NCI-H446 (cell line): ENCODE measurements around the gene TCF3.

ENCODE experiments used
- DNase-seq, 2 experiments: peaks; one replicate each; lab custom pipeline; 2025; lab: John Stamatoyannopoulos, UW

Gene TCF3

DNA sequence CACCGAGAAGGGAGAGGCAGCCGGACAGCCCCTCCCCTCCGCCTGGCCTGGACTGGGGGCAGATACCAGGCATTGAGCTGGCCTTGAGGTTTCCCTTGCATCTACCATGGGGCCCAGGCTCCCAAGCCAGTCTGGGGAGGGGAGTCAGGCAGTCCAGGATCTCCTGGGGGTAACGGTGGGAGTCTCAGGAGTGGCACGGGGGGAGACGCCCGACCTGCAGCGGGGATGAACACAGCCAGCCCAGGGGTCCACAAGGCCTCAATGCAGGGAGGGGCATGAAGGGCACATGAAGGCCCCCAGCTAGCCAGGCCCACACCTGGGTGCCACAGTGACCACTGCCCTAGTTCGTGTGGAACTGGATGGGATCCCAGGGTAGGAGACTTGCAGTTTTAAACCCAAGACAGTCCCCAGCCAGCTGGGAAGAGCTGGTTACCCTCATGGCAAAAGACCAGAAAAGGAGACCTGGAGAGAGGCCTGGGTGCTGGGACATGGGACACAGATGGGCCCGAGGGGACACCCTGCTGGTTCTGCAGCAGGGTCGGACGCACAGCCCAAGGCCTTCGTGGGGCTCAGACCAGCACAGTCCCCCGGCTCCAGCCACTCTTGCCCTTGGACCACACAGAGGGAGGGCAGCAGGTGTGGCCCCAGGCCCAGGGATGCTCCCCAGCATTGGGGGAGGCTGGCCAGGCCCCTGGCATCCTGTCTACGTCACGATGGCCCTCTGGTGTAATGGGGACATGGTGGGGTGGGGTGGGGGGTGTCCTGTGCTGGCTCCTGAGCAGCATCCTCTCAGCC lies 42.5 kb downstream of the TCF3 start:
- no peak for DNase-seq

GRCh38 chr19:1609103-1609396 lies 43.4 kb downstream of the TCF3 start:
- no peak for DNase-seq

DNA sequence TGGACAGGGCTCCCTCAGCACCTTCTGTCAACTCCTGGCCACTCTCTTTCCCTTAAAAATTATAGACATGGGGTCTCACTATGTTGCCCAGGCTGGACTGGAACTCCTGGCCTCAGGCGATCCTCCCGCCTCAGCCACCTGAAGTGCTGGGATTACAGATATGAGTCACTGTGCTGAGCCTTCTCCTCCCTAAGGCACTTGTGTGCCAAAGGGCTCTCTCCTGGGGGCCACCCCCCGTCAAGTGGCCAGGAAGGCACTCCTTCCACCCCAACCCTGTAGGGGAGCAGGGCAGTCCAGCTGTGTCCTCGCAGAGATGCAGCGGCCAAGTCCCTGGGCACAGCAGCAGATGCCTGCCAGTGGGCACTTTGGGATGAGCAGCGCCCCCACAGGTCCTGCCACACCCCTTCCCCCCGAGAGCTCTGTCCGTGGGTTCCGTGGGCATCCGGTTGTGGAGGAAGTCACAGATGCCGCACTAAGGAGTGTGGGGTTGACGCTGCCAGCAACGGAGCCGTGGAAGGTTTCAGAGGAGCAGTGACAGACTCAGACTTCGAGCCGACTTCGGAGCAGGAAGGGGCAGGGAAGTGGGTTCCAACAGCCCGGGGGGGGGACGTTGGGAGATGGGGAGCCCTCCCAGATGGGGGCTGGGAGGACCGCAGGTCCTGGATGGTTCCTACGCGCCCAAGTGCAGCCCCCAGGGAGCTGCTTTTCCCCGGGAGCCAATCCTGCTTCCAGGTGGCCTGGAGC lies 43.9 kb downstream of the TCF3 start:
- DNase-seq, result no peak

DNA sequence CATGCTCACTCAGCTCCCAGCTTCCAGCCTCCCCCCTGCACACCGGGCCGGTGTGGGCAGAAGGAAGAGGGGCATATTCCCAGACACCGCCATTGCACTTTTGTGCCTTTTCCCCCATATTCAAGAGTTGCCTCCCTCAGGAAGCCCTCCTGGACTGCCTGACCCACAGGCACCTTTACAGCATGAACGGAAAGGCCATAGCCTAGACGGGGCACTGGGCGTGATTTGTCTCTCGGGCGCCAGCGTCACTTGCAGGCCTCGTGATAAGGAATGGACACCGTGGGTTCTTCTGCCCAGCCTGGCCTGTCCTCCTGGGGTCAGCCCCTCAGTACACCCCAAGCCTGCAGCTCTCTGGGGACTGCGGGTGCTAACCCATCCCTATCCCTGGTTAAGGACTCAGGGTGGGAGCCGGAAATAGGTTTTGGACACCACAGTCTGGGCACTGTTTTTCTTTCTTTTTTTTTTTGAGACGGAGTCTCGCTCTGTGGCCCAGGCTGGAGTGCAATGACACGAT lies 46.2 kb downstream of the TCF3 start:
- no peak for DNase-seq

- DNase-seq, result peak; percentile 98
Observed at GRCh38 chr19:1605236-1606137, 46.9 kb downstream of the TCF3 start, which contains the start of gene UQCR11. UQCR11 (minus strand) TSS chr19:1605462; CDS start chr19:1605409, 53 bp downstream.

- no peak for DNase-seq
Observed at GRCh38 chr19:1602091-1602707, 50.2 kb downstream of the TCF3 start.

DNA sequence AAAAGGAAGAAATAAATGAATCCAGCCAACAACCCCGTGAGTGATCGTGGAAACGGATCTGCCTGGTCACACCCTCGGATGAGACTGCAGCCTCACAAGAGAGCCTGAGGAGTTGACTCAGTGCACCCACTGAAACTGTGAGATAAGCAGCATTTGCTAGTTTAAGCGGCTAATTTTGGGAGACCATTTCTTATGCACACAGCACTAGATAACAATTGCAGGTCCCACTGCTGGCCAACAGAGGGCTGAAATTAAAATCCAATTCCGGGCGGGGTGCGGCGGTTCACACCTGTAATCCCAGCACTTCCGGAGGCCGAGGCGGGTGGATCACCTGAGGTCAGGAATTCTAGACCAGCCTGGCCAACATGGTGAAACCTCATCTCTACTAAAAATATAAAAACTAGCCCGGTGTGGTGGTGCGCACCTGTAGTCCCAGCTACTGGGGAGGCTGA lies 50.8 kb downstream of the TCF3 start:
- DNase-seq, result no peak

GRCh38 chr19:1599460-1599846 lies 53.0 kb downstream of the TCF3 start:
- DNase-seq, result no peak

DNA sequence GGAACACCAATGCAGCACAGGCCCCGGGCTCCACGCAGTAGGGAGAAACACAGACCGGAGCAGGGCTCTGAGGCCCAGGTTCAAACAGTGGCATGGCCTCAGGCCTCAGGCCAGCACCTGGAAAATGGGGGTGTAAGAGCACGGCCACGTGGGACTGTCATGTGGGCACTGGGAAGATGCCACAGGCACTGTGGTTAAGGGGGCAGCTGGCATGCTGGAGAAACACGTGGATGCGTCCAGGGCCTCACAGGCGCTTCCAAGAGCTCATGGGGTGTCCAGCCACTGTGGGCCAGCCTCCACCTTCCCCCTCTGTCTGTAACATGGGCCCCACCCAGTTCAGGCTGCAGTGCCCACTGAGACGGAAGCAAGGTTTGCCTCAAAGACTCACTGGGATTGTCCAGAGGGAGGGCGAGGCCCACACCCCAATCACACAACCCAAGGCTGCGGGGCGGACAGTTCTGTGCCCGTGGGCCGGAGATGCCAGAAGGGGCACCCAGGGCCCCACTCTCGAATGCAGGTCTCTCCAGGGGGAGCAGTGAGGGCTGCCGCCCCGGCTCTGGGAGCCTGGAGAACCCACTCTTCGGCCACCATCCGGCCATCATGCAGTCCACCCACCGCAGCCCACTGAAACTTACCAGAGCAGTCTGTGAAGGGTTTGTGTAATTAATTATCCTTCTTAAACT lies 53.5 kb downstream of the TCF3 start:
- DNase-seq, result no peak

GRCh38 chr19:1593501-1593772 lies 59.0 kb downstream of the TCF3 start:
- no peak for DNase-seq

GRCh38 chr19:1592755-1593500 lies 59.5 kb downstream of the TCF3 start, which contains the start of gene MBD3:
MBD3 (minus strand) TSS chr19:1592865; CDS start chr19:1592631, 234 bp downstream.
- DNase-seq, result peak; percentile 85 to 99

- peak; percentile 86 to 96 for DNase-seq
Observed at GRCh38 chr19:1592024-1592754, 60.2 kb downstream of the TCF3 start.

- peak; percentile 36 to 59 for DNase-seq
Observed at GRCh38 chr19:1591421-1592023, 60.9 kb downstream of the TCF3 start.

GRCh38 chr19:1590641-1591397 lies 61.6 kb downstream of the TCF3 start:
- peak in 1 of 2 experiments; percentile 52 for DNase-seq

DNA sequence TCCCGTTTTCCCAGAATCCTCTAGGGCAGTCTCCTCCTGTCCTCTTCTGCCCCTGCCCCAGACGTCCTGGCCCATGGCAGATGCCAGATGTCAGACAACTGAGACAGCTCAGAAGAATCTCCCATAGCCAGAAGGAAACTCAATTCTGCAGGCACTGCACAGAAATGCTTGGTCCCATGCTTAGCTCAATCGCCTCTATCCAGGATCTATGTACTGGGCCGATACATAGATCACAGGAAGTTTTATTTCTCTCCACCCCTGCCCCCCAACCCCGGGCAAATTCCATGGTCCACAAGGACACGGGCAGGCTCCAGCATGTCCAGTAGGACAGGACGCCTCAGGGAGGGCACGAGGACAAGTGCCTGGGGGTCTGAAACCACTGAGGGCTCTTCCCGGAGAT lies 64.5 kb downstream of the TCF3 start:
- DNase-seq, result peak in 1 of 2 experiments; percentile 37

DNA sequence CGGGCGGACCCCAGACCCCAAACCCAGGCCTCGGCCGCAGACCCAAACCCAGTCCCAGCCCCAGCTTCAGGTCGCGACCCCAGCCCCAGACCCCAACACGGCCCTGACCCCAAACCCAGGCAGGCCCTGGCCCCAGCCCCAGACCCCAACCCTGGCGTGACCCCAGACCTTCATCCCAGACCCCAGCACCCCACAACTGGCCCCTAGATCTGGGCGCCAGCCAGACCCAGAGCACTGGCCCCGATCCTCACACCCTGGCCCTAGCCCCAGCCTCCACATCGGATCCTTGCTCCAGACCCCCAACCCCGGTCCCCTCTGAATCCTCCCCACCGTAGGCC lies 67.2 kb downstream of the TCF3 start:
- DNase-seq, result no peak

- no peak for DNase-seq
Observed at GRCh38 chr19:1584500-1585242, 67.7 kb downstream of the TCF3 start.

DNA sequence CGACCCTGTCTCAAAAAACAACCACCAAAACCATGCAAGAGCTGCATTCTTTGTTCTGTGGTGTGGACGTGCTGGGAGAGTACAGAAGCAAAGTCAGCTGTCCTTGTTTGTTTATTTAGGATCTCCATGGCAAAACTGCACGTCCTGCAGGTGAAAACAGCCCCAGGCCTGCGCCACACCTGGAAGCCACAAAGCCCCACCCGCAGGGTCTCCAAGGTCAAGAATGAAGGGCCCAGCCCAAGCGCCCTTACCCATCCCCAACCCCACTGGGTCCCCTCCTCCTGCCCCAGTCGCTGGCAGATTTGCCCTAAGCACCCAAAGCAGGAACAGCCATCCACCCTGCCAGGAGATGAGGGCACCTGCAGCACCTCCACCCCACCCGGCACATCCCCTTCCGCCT lies 70.2 kb downstream of the TCF3 start:
- no peak for DNase-seq
